PC-9 (cell line): ENCODE data around the gene NMNAT2. TPM values are rescaled to one million over a fixed set of nuclear protein-coding genes. Genes with fewer than 3 reads are reported as not detected.

ENCODE experiments used
- BruUV-seq: library from RNA; stranded (reverse); fragments of 400-500 nt; replicated peaks from 2 replicates; lab custom pipeline; 2021; lab: Mats Ljungman, UMichigan
- CTCF ChIA-PET: fragments of 300-600 bp; sonication (Branson Sonifier 250); formaldehyde crosslinking; loops from one replicate; lab custom pipeline; 2022; ENCODE audit warnings: antibody characterized with exemption; lab: Charles Lee
- POLR2A ChIA-PET: fragments of 300-600 bp; sonication (Branson Sonifier 250); formaldehyde crosslinking; loops from one replicate; lab custom pipeline; 2022; ENCODE audit warnings: antibody characterized with exemption; ENCODE audit not compliant: unreplicated experiment; lab: Charles Lee
- DNase-seq, 2 experiments: peaks; one replicate each; pipeline versions ENCODE4 v3.0.0 to v3.0.0-alpha.2; 2015 to 2022; ENCODE audit warnings: mixed read lengths in 1 of 2
- H2AFZ ChIP-seq: fragments of 200-600 bp; sonication (generic); 2 replicates; pipeline ENCODE4 v1.8.1; 2017; ENCODE audit warnings: antibody characterized with exemption
- H3F3A ChIP-seq: fragments of 200-600 bp; sonication (generic); 2 replicates; pipeline ENCODE4 v1.8.1; 2017; ENCODE audit warnings: antibody characterized with exemption, mild to moderate bottlenecking, low read depth; ENCODE audit not compliant: insufficient read depth
- H3K27ac ChIP-seq: fragments of 200-600 bp; sonication (generic); 2 replicates; pipeline ENCODE4 v1.6.1; 2016; ENCODE audit warnings: mixed run types
- H3K27me3 ChIP-seq: fragments of 200-600 bp; sonication (generic); 2 replicates; pipeline ENCODE4 v1.6.1; 2016; ENCODE audit warnings: low read depth, mixed run types; ENCODE audit not compliant: insufficient read depth
- H3K36me3 ChIP-seq: fragments of 200-600 bp; sonication (generic); 2 replicates; pipeline ENCODE4 v1.6.1; 2016; ENCODE audit warnings: low read depth, mixed run types
- H3K4me1 ChIP-seq: fragments of 200-600 bp; sonication (generic); replicated peaks from 2 replicates; pipeline ENCODE4 v1.6.1; 2016; ENCODE audit warnings: mixed run types; ENCODE audit not compliant: insufficient read depth
- H3K4me2 ChIP-seq: fragments of 200-600 bp; sonication (generic); 2 replicates; pipeline ENCODE4 v1.6.1; 2017; ENCODE audit warnings: mixed run types
- H3K4me3 ChIP-seq: fragments of 200-600 bp; sonication (generic); 2 replicates; pipeline ENCODE4 v1.6.1; 2016; ENCODE audit warnings: mixed run types
- H3K79me2 ChIP-seq: fragments of 200-600 bp; sonication (generic); 2 replicates; pipeline ENCODE4 v1.6.1; 2017; ENCODE audit warnings: low read depth, mixed run types
- H3K9me2 ChIP-seq: fragments of 200-600 bp; sonication (generic); 2 replicates; pipeline ENCODE4 v1.8.1; 2017; ENCODE audit warnings: mild to moderate bottlenecking; ENCODE audit not compliant: insufficient read depth
- H3K9me3 ChIP-seq: fragments of 200-600 bp; sonication (generic); 2 replicates; pipeline ENCODE4 v1.8.1; 2016; ENCODE audit warnings: low read depth; ENCODE audit not compliant: insufficient read depth
- H4K20me1 ChIP-seq: fragments of 200-600 bp; sonication (generic); 2 replicates; pipeline ENCODE4 v1.8.1; 2017; ENCODE audit not compliant: insufficient read depth
- CTCF ChIP-seq: fragments of 200-600 bp; sonication (generic); conservative IDR thresholded peaks from 2 replicates; pipeline ENCODE4 v1.6.1; 2017; ENCODE audit warnings: mixed run types, antibody characterized with exemption, mild to moderate bottlenecking, moderate library complexity
- EZH2 ChIP-seq: fragments of 200-600 bp; sonication (generic); IDR thresholded peaks from 2 replicates; pipeline ENCODE4 v1.8.0; 2017; ENCODE audit warnings: antibody characterized with exemption, low read depth
- intact Hi-C: fragments of 100-400 bp; cut with micrococcal nuclease; formaldehyde crosslinking; loops from one replicate; pipeline ENCODE4 v1.10.0; 2022; ENCODE audit not compliant: unreplicated experiment
- total RNA-seq: library from RNA; stranded (reverse); gene quantifications from 2 replicates; pipeline ENCODE4 v1.2.3, GENCODE V29; 2021

Gene NMNAT2
- total RNA-seq, 1 experiment from 2014 or later = 29.2 TPM

- H3F3A ChIP-seq = no peaks in the 10 kb centered on the region
- H3K9me3 ChIP-seq = no peaks in the 10 kb centered on the region
- DNase-seq = no peak
- TF ChIP-seq CTCF (no peak), EZH2 (no peak)
- no peaks in the 10 kb centered on the region for H4K20me1 ChIP-seq
- no peak overlapping the region for H3K27ac ChIP-seq
- no peaks in the 10 kb centered on the region for H3K79me2 ChIP-seq
- no peaks in the 10 kb centered on the region for H3K36me3 ChIP-seq
- H3K4me2 ChIP-seq = no peak overlapping the region
- no peaks in the 10 kb centered on the region for H3K9me2 ChIP-seq
- no peak overlapping the region for H3K4me3 ChIP-seq
- no peaks in the 10 kb centered on the region for H3K4me1 ChIP-seq
- H3K27me3 ChIP-seq = no peaks in the 10 kb centered on the region
- ChIA-PET CTCF (no interaction called here), POLR2A (no interaction called here)
- intact Hi-C loops = no loop called here
- BruUV-seq = no TSS peak
- no peak overlapping the region for H2AFZ ChIP-seq
These were observed 129.1 kb downstream of the NMNAT2 start for GRCh38 chr1:183289051-183289496.

GRCh38 chr1:183288583-183288982 is 129.6 kb downstream of the NMNAT2 start:
- H3K9me2 ChIP-seq = no peaks in the 10 kb centered on the region
- no TSS peak for BruUV-seq
- H4K20me1 ChIP-seq = no peaks in the 10 kb centered on the region
- TF ChIP-seq EZH2 (no peak), CTCF (no peak)
- no peak overlapping the region for H3K27ac ChIP-seq
- intact Hi-C loops = no loop called here
- no peaks in the 10 kb centered on the region for H3K4me1 ChIP-seq
- H3K27me3 ChIP-seq = no peaks in the 10 kb centered on the region
- H3K4me2 ChIP-seq = no peak overlapping the region
- no peaks in the 10 kb centered on the region for H3K36me3 ChIP-seq
- DNase-seq = no peak
- no peak overlapping the region for H3K4me3 ChIP-seq
- no peaks in the 10 kb centered on the region for H3K9me3 ChIP-seq
- H3K79me2 ChIP-seq = no peaks in the 10 kb centered on the region
- ChIA-PET CTCF (no interaction called here), POLR2A (no interaction called here)
- no peaks in the 10 kb centered on the region for H3F3A ChIP-seq
- H2AFZ ChIP-seq = no peak overlapping the region

DNA sequence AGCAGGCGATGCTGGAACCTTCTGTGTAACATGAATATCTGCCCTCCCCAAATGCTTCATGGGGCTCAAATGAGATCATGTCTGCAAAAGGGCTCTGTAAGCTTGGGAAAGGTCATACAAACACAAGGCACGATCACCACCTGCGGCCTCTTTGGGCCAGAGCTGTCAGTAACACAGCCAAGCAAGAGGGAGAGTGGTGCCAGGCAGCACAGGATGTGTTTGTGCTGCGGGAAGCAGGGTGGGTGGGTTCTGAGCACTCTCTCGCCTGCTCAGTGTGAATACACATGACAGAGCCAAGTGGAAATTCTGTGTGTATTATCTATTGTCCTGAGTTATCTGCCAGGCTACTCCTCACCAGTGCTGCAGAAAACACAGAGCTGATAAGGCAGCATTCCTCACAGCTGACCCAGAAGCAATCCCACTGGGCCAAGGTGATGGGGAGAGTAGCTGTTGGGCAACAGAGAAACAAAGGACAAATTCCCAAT is 130.9 kb downstream of the NMNAT2 start:
- no peak overlapping the region for H3K4me2 ChIP-seq
- no peaks in the 10 kb centered on the region for H3K9me3 ChIP-seq
- intact Hi-C loops = no loop called here
- POLR2A ChIA-PET = no interaction called here
- H3K27ac ChIP-seq = no peak overlapping the region
- CTCF ChIA-PET = no interaction called here
- no peak overlapping the region for H3K4me3 ChIP-seq
- no peaks in the 10 kb centered on the region for H3K9me2 ChIP-seq
- no peaks in the 10 kb centered on the region for H3K79me2 ChIP-seq
- H3K36me3 ChIP-seq = no peaks in the 10 kb centered on the region
- 0 out of 2 replicates have a peak, but pooled peaks cover under 1% of the 10 kb centered on the region for H3K4me1 ChIP-seq
- no peak overlapping the region for H2AFZ ChIP-seq
- H3K27me3 ChIP-seq = no peaks in the 10 kb centered on the region
- DNase-seq = no peak
- no peaks in the 10 kb centered on the region for H4K20me1 ChIP-seq
- no peaks in the 10 kb centered on the region for H3F3A ChIP-seq
- TF ChIP-seq EZH2 (no peak), CTCF (no peak)
- BruUV-seq = no TSS peak
